HEK293 (cell line): ENCODE measurements around the gene TECTA.

Source experiments
- CTCF ChIA-PET: fragments of 350-600 bp; formaldehyde crosslinking; extraction: SDS; loops from one replicate; lab custom pipeline; 2021; ENCODE audit warnings: antibody characterized with exemption; lab: Yijun Ruan, JAX
- POLR2A ChIA-PET: fragments of 300-600 bp; formaldehyde crosslinking; extraction: SDS; loops from one replicate; lab custom pipeline; 2020; ENCODE audit warnings: antibody characterized with exemption, inconsistent platforms; lab: Yijun Ruan, JAX
- H3K27ac ChIP-seq: fragments of 200-500 bp; sonication (Bioruptor generic); 2 replicates; pipeline ENCODE4 v1.5.1; 2014; ENCODE audit warnings: low read depth, low read length, control low read depth, inconsistent platforms; ENCODE audit errors: extremely low read depth
- H3K36me3 ChIP-seq, 2 experiments: fragments of 200-500 bp in 1 of 2; sonication (Bioruptor generic) in 1 of 2; 1 replicate in 1 of 2; 2 replicates in 1 of 2; pipeline ENCODE4 v1.5.1; 2014 to 2017; ENCODE audit warnings: inconsistent platforms in 2 of 2, low read length in 2 of 2; ENCODE audit not compliant: control insufficient read depth in 2 of 2, insufficient read depth in 1 of 2
- H3K4me1 ChIP-seq: fragments of 200-500 bp; sonication (Bioruptor generic); 2 replicates; pipeline ENCODE4 v1.5.1; 2014; ENCODE audit warnings: mild to moderate bottlenecking, low read length, inconsistent platforms; ENCODE audit not compliant: control insufficient read depth, insufficient read depth
- H3K4me3 ChIP-seq: 2 replicates; pipeline ENCODE4 v1.5.1; 2011; ENCODE audit warnings: low read depth, mild to moderate bottlenecking, control low read depth, low read length, moderate library complexity
- H3K9me3 ChIP-seq: fragments of 200-500 bp; sonication (Bioruptor generic); 2 replicates; pipeline ENCODE4 v1.5.1; 2014; ENCODE audit warnings: low read depth, low read length, inconsistent platforms; ENCODE audit not compliant: control insufficient read depth, insufficient read depth
- BCL11A ChIP-seq: fragments of 450-650 bp; formaldehyde crosslinking; IDR thresholded peaks from 2 replicates; pipeline ENCODE4 v1.5.1; 2016; ENCODE audit warnings: low read depth, missing biosample characterization, missing genetic modification characterization
- SP3 ChIP-seq: fragments of 450-650 bp; formaldehyde crosslinking; IDR thresholded peaks from 2 replicates; pipeline ENCODE4 v1.5.1; 2016; ENCODE audit warnings: missing biosample characterization, missing genetic modification characterization
- YY2 ChIP-seq: fragments of 450-650 bp; formaldehyde crosslinking; IDR thresholded peaks from 2 replicates; pipeline ENCODE4 v1.5.1; 2016; ENCODE audit warnings: missing biosample characterization, missing genetic modification characterization
- ZBTB17 ChIP-seq: fragments of 450-650 bp; formaldehyde crosslinking; IDR thresholded peaks from 2 replicates; pipeline ENCODE4 v1.5.1; 2016; ENCODE audit warnings: missing biosample characterization, missing genetic modification characterization
- ZEB2 ChIP-seq: fragments of 450-650 bp; formaldehyde crosslinking; IDR thresholded peaks from 2 replicates; pipeline ENCODE4 v1.5.1; 2016; ENCODE audit warnings: missing biosample characterization, missing genetic modification characterization
- ZFP41 ChIP-seq: fragments of 450-650 bp; formaldehyde crosslinking; IDR thresholded peaks from 2 replicates; pipeline ENCODE4 v1.5.1; 2016; ENCODE audit warnings: missing biosample characterization, missing genetic modification characterization, borderline replicate concordance
- ZNF133 ChIP-seq: fragments of 450-650 bp; formaldehyde crosslinking; IDR thresholded peaks from 2 replicates; pipeline ENCODE4 v1.5.1; 2016; ENCODE audit warnings: missing biosample characterization, missing genetic modification characterization
- ZNF138 ChIP-seq: fragments of 450-650 bp; formaldehyde crosslinking; IDR thresholded peaks from 2 replicates; pipeline ENCODE4 v1.5.1; 2016; ENCODE audit warnings: missing biosample characterization, missing genetic modification characterization, borderline replicate concordance
- ZNF157 ChIP-seq: fragments of 450-650 bp; formaldehyde crosslinking; IDR thresholded peaks from 2 replicates; pipeline ENCODE4 v1.5.1; 2016; ENCODE audit warnings: missing biosample characterization, missing genetic modification characterization
- ZNF175 ChIP-seq: fragments of 450-650 bp; formaldehyde crosslinking; IDR thresholded peaks from 2 replicates; pipeline ENCODE4 v1.5.1; 2016; ENCODE audit warnings: missing biosample characterization, missing genetic modification characterization
- ZNF302 ChIP-seq: fragments of 450-650 bp; formaldehyde crosslinking; IDR thresholded peaks from 2 replicates; pipeline ENCODE4 v1.5.1; 2016; ENCODE audit warnings: missing biosample characterization, missing genetic modification characterization, low read depth
- ZNF416 ChIP-seq: fragments of 450-650 bp; formaldehyde crosslinking; IDR thresholded peaks from 2 replicates; pipeline ENCODE4 v1.5.1; 2016; ENCODE audit warnings: missing biosample characterization, missing genetic modification characterization
- ZNF510 ChIP-seq: fragments of 450-650 bp; formaldehyde crosslinking; IDR thresholded peaks from 2 replicates; pipeline ENCODE4 v1.5.1; 2018; ENCODE audit warnings: mild to moderate bottlenecking, missing genetic modification characterization, missing biosample characterization; ENCODE audit not compliant: insufficient replicate concordance
- ZNF530 ChIP-seq: fragments of 450-650 bp; formaldehyde crosslinking; IDR thresholded peaks from 2 replicates; pipeline ENCODE4 v1.5.1; 2016; ENCODE audit warnings: low read depth, missing biosample characterization, missing genetic modification characterization
- ZNF561 ChIP-seq: fragments of 450-650 bp; IDR thresholded peaks from 2 replicates; pipeline ENCODE4 v1.5.1; 2018; ENCODE audit warnings: missing biosample characterization, missing genetic modification characterization, borderline replicate concordance
- ZNF660 ChIP-seq: fragments of 450-650 bp; IDR thresholded peaks from 2 replicates; pipeline ENCODE4 v1.5.1; 2018; ENCODE audit warnings: missing biosample characterization, mild to moderate bottlenecking, missing genetic modification characterization
- ZNF701 ChIP-seq: fragments of 450-650 bp; formaldehyde crosslinking; IDR thresholded peaks from 2 replicates; pipeline ENCODE4 v1.5.1; 2016; ENCODE audit warnings: missing biosample characterization, missing genetic modification characterization
- ZNF776 ChIP-seq: fragments of 450-650 bp; formaldehyde crosslinking; IDR thresholded peaks from 2 replicates; pipeline ENCODE4 v1.5.0; 2017; ENCODE audit warnings: missing biosample characterization, missing genetic modification characterization, borderline replicate concordance
- ZNF791 ChIP-seq: fragments of 450-650 bp; formaldehyde crosslinking; IDR thresholded peaks from 2 replicates; pipeline ENCODE4 v1.5.1; 2016; ENCODE audit warnings: missing biosample characterization, missing genetic modification characterization
- ZNF830 ChIP-seq: fragments of 450-650 bp; IDR thresholded peaks from 2 replicates; pipeline ENCODE4 v1.5.0; 2018; ENCODE audit warnings: missing biosample characterization, missing genetic modification characterization, low read depth, mild to moderate bottlenecking, moderate library complexity
- TF ChIP-seq, protein P1 (sequence below): fragments of 450-650 bp; formaldehyde crosslinking; IDR thresholded peaks from 2 replicates; pipeline ENCODE4 v1.5.1; 2016; ENCODE audit warnings: missing biosample characterization, missing genetic modification characterization
- TF ChIP-seq, protein P2 (sequence below): fragments of 450-650 bp; formaldehyde crosslinking; IDR thresholded peaks from 2 replicates; pipeline ENCODE4 v1.5.1; 2016; ENCODE audit warnings: missing biosample characterization, missing genetic modification characterization
- TF ChIP-seq, protein P3 (sequence below): fragments of 450-650 bp; formaldehyde crosslinking; IDR thresholded peaks from 2 replicates; pipeline ENCODE4 v1.5.1; 2017; ENCODE audit warnings: missing biosample characterization, missing genetic modification characterization

TECTA gene

DNA sequence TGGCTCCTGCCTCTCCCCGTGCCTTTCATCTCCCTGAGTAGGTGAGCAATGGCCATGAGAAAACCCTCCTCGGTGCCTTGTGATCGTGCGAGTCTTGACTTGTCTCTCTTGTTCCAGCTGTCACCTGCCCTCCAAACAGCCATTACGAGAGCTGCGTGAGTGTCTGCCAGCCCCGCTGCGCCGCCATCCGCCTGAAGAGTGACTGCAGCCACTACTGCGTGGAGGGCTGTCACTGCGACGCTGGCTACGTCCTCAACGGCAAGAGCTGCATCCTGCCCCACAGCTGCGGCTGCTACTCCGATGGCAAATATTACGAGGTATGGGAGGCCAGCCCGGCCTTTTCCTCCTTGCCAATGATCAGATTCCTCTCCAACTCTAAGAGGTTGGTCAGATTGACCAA is 51.7 kb downstream of the TECTA start (continued):
- no peak for TF ChIP-seq SP3 (tag by site-specific recombination)
- TF ChIP-seq ZNF302 (tag by site-specific recombination), result no peak
- no peak for TF ChIP-seq ZBTB17 (tag by site-specific recombination)
- TF ChIP-seq, protein P1, sequence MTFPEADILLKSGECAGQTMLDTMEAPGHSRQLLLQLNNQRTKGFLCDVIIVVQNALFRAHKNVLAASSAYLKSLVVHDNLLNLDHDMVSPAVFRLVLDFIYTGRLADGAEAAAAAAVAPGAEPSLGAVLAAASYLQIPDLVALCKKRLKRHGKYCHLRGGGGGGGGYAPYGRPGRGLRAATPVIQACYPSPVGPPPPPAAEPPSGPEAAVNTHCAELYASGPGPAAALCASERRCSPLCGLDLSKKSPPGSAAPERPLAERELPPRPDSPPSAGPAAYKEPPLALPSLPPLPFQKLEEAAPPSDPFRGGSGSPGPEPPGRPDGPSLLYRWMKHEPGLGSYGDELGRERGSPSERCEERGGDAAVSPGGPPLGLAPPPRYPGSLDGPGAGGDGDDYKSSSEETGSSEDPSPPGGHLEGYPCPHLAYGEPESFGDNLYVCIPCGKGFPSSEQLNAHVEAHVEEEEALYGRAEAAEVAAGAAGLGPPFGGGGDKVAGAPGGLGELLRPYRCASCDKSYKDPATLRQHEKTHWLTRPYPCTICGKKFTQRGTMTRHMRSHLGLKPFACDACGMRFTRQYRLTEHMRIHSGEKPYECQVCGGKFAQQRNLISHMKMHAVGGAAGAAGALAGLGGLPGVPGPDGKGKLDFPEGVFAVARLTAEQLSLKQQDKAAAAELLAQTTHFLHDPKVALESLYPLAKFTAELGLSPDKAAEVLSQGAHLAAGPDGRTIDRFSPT (tag by site-specific recombination), result no peak
- TF ChIP-seq ZNF157 (tag by site-specific recombination), result no peak

DNA sequence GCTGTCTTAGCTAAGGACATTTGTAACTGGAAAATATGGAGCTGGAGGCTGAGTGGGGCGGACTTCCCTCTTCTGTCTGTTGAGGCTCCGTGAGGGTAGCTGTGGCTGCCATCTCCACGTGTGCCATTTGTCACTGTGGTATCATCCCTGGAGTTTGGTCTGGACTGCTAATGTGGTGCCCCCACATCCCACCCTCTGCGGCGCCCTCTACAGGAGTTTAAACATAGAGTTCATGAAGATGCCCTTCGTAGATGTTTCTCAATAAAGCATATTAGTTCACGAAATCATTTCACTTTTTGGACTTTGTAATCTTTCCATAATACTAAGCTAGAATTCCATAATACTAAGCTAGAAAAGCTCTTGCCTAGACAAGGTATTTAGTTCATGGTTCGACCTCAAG is 52.4 kb downstream of the TECTA start:
- CTCF ChIA-PET, result interaction anchor here (0.8 to 1.9 kb wide), 9 partner anchors 8 to 384 kb away, joined by 3 to 9 read pairs (median 5); no protein-coding TSS in a partner anchor
- H3K9me3 ChIP-seq, result no peaks in the 10 kb centered on the region
- H3K4me3 ChIP-seq, result no peak overlapping the region
- H3K4me1 ChIP-seq, result no peaks in the 10 kb centered on the region
- POLR2A ChIA-PET, result no interaction called here
- H3K36me3 ChIP-seq, result no peaks in the 10 kb centered on the region
- TF ChIP-seq, protein P2, sequence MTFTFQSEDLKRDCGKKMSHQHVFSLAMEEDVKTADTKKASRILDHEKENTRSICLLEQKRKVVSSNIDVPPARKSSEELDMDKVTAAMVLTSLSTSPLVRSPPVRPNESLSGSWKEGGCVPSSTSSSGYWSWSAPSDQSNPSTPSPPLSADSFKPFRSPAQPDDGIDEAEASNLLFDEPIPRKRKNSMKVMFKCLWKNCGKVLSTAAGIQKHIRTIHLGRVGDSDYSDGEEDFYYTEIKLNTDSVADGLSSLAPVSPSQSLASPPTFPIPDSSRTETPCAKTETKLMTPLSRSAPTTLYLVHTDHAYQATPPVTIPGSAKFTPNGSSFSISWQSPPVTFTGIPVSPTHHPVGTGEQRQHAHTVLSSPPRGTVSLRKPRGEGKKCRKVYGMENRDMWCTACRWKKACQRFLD (tag by site-specific recombination), result no peak
- TF ChIP-seq ZNF791 (tag by site-specific recombination) (no peak), ZNF561 (tag by site-specific recombination) (no peak), YY2 (tag by site-specific recombination) (no peak), ZNF416 (no peak), ZNF133 (no peak), ZNF175 (tag by site-specific recombination) (no peak), SP3 (tag by site-specific recombination) (no peak), ZFP41 (tag by site-specific recombination) (no peak), ZNF660 (tag by site-specific recombination) (no peak), ZNF138 (tag by site-specific recombination) (no peak), ZNF530 (tag by site-specific recombination) (no peak), BCL11A (no peak), ZNF701 (tag by site-specific recombination) (no peak), ZNF510 (tag by site-specific recombination) (no peak), ZNF830 (tag by site-specific recombination) (no peak), ZEB2 (tag by site-specific recombination) (no peak), ZNF776 (no peak)
- TF ChIP-seq, protein P3, sequence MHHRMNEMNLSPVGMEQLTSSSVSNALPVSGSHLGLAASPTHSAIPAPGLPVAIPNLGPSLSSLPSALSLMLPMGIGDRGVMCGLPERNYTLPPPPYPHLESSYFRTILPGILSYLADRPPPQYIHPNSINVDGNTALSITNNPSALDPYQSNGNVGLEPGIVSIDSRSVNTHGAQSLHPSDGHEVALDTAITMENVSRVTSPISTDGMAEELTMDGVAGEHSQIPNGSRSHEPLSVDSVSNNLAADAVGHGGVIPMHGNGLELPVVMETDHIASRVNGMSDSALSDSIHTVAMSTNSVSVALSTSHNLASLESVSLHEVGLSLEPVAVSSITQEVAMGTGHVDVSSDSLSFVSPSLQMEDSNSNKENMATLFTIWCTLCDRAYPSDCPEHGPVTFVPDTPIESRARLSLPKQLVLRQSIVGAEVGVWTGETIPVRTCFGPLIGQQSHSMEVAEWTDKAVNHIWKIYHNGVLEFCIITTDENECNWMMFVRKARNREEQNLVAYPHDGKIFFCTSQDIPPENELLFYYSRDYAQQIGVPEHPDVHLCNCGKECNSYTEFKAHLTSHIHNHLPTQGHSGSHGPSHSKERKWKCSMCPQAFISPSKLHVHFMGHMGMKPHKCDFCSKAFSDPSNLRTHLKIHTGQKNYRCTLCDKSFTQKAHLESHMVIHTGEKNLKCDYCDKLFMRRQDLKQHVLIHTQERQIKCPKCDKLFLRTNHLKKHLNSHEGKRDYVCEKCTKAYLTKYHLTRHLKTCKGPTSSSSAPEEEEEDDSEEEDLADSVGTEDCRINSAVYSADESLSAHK, result no peak
- no peak overlapping the region for H3K27ac ChIP-seq
